ENCODE data around the gene SCARB1. TPM values are rescaled to one million over a fixed set of nuclear protein-coding genes. Genes with fewer than 3 reads are reported as not detected.
A peak's percentile ranks its signal among the peaks of the same experiment; 100 is the strongest.

Gene SCARB1
- total and polyA plus RNA-seq, 9 of the 15 experiments (the other 6 are each of a cell fraction or from before 2014, with no cell fraction given) = 0.56 to 157 (median 52.8) TPM

DNA sequence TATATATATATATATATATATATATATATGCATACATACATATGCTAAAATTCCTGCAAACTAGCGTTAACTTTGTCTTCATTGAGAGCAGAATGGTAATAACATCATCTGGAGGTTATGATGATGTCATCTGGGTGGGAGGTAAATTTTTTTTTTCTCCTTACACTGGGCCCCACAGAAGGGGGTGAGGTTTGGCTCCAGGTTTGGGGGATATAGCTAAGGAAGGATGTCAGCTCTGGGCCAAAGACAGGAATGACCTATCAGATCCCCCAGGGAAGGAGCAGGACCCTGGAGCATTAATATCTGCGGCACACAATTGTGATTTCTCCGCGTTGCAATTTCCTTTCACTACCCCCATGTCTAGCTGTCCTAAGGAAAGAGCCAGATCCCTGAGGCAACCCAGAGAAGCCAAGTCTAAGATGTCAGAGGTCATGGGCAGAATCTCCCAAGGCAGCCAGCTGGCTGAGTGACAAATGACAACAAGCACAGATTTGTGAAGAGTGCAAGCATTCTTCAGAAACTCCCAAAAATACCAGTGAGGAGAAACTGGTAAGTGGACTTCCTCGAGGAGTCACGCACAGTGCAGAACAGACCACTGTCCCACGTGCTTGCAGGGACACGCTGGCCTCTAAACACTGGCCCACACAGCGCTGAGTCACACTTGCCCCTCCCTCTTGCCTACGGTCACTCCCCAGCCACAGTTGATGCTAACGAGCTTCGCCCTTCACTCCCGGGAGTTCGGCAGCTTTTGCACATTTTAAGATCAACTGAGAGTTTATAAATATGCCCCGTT lies 40.8 kb upstream of the SCARB1 start (continued):
- TF ChIP-seq, protein P1, sequence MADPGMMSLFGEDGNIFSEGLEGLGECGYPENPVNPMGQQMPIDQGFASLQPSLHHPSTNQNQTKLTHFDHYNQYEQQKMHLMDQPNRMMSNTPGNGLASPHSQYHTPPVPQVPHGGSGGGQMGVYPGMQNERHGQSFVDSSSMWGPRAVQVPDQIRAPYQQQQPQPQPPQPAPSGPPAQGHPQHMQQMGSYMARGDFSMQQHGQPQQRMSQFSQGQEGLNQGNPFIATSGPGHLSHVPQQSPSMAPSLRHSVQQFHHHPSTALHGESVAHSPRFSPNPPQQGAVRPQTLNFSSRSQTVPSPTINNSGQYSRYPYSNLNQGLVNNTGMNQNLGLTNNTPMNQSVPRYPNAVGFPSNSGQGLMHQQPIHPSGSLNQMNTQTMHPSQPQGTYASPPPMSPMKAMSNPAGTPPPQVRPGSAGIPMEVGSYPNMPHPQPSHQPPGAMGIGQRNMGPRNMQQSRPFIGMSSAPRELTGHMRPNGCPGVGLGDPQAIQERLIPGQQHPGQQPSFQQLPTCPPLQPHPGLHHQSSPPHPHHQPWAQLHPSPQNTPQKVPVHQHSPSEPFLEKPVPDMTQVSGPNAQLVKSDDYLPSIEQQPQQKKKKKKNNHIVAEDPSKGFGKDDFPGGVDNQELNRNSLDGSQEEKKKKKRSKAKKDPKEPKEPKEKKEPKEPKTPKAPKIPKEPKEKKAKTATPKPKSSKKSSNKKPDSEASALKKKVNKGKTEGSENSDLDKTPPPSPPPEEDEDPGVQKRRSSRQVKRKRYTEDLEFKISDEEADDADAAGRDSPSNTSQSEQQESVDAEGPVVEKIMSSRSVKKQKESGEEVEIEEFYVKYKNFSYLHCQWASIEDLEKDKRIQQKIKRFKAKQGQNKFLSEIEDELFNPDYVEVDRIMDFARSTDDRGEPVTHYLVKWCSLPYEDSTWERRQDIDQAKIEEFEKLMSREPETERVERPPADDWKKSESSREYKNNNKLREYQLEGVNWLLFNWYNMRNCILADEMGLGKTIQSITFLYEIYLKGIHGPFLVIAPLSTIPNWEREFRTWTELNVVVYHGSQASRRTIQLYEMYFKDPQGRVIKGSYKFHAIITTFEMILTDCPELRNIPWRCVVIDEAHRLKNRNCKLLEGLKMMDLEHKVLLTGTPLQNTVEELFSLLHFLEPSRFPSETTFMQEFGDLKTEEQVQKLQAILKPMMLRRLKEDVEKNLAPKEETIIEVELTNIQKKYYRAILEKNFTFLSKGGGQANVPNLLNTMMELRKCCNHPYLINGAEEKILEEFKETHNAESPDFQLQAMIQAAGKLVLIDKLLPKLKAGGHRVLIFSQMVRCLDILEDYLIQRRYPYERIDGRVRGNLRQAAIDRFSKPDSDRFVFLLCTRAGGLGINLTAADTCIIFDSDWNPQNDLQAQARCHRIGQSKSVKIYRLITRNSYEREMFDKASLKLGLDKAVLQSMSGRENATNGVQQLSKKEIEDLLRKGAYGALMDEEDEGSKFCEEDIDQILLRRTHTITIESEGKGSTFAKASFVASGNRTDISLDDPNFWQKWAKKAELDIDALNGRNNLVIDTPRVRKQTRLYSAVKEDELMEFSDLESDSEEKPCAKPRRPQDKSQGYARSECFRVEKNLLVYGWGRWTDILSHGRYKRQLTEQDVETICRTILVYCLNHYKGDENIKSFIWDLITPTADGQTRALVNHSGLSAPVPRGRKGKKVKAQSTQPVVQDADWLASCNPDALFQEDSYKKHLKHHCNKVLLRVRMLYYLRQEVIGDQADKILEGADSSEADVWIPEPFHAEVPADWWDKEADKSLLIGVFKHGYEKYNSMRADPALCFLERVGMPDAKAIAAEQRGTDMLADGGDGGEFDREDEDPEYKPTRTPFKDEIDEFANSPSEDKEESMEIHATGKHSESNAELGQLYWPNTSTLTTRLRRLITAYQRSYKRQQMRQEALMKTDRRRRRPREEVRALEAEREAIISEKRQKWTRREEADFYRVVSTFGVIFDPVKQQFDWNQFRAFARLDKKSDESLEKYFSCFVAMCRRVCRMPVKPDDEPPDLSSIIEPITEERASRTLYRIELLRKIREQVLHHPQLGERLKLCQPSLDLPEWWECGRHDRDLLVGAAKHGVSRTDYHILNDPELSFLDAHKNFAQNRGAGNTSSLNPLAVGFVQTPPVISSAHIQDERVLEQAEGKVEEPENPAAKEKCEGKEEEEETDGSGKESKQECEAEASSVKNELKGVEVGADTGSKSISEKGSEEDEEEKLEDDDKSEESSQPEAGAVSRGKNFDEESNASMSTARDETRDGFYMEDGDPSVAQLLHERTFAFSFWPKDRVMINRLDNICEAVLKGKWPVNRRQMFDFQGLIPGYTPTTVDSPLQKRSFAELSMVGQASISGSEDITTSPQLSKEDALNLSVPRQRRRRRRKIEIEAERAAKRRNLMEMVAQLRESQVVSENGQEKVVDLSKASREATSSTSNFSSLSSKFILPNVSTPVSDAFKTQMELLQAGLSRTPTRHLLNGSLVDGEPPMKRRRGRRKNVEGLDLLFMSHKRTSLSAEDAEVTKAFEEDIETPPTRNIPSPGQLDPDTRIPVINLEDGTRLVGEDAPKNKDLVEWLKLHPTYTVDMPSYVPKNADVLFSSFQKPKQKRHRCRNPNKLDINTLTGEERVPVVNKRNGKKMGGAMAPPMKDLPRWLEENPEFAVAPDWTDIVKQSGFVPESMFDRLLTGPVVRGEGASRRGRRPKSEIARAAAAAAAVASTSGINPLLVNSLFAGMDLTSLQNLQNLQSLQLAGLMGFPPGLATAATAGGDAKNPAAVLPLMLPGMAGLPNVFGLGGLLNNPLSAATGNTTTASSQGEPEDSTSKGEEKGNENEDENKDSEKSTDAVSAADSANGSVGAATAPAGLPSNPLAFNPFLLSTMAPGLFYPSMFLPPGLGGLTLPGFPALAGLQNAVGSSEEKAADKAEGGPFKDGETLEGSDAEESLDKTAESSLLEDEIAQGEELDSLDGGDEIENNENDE (IDR thresholded peaks at IDR 0.05; ENCODE audit: low read depth, low read length) = no peak
- TF ChIP-seq KLF16 (IDR thresholded peaks at IDR 0.05) = no peak
- TF ChIP-seq ZNF274 (IDR thresholded peaks at IDR 0.05; ENCODE audit: borderline replicate concordance, low read depth, low read length) = no peak
- TF ChIP-seq, protein P2, sequence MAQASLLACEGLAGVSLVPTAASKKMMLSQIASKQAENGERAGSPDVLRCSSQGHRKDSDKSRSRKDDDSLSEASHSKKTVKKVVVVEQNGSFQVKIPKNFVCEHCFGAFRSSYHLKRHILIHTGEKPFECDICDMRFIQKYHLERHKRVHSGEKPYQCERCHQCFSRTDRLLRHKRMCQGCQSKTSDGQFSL (CRISPR knock-in tag; IDR thresholded peaks at IDR 0.05) = no peak
- TF ChIP-seq, protein P2 (tag; IDR thresholded peaks at IDR 0.05) = no peak; a peak in 1 of 4 replicates
- no peak for TF ChIP-seq HNRNPLL (IDR thresholded peaks at IDR 0.05; ENCODE audit: low read depth, low read length, poor library complexity, severe bottlenecking)
- TF ChIP-seq ZNF584 (CRISPR knock-in tag; IDR thresholded peaks at IDR 0.05; ENCODE audit: low read depth) = no peak
- no peak for TF ChIP-seq PML (IDR thresholded peaks at IDR 0.05; ENCODE audit: low read length)
- no peak for TF ChIP-seq PHB2 (IDR thresholded peaks at IDR 0.05; ENCODE audit: low read depth)
- TF ChIP-seq, protein P3, sequence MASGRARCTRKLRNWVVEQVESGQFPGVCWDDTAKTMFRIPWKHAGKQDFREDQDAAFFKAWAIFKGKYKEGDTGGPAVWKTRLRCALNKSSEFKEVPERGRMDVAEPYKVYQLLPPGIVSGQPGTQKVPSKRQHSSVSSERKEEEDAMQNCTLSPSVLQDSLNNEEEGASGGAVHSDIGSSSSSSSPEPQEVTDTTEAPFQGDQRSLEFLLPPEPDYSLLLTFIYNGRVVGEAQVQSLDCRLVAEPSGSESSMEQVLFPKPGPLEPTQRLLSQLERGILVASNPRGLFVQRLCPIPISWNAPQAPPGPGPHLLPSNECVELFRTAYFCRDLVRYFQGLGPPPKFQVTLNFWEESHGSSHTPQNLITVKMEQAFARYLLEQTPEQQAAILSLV (tag; IDR thresholded peaks at IDR 0.05) = peak; percentile 72; the same call in 1 of the 2 replicates
- TF ChIP-seq, protein P4, sequence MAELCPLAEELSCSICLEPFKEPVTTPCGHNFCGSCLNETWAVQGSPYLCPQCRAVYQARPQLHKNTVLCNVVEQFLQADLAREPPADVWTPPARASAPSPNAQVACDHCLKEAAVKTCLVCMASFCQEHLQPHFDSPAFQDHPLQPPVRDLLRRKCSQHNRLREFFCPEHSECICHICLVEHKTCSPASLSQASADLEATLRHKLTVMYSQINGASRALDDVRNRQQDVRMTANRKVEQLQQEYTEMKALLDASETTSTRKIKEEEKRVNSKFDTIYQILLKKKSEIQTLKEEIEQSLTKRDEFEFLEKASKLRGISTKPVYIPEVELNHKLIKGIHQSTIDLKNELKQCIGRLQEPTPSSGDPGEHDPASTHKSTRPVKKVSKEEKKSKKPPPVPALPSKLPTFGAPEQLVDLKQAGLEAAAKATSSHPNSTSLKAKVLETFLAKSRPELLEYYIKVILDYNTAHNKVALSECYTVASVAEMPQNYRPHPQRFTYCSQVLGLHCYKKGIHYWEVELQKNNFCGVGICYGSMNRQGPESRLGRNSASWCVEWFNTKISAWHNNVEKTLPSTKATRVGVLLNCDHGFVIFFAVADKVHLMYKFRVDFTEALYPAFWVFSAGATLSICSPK (IDR thresholded peaks at IDR 0.05; ENCODE audit: borderline replicate concordance) = no peak
- no peak for TF ChIP-seq XRCC3 (IDR thresholded peaks at IDR 0.05)
